Naive B cell (primary cell): Measurements from ENCODE around the gene NOL6. TPM values are rescaled to one million over a fixed set of nuclear protein-coding genes. Genes with fewer than 3 reads are reported as not detected.
A peak's percentile ranks its signal among the peaks of the same experiment; 100 is the strongest.

Source experiments
- ATAC-seq, 2 donors: fragments of 150-1000 bp; cut with Tn5 transposase; 2 replicates each; pipeline ENCODE4 v1.10.0; 2021; ENCODE audit warnings: low read depth in 2 of 2, mild to moderate bottlenecking in 2 of 2, moderate library complexity in 2 of 2
- DNase-seq: peaks from one replicate; pipeline ENCODE4 v3.0.0; 2022
- H3K27ac Mint-ChIP-seq, 6 donors: one replicate each; pipeline ENCODE4 v1.8.0; 2020 to 2022; ENCODE audit warnings: mild to moderate bottlenecking in 6 of 6, mixed read lengths in 6 of 6, moderate library complexity in 5 of 6, inconsistent platforms in 2 of 6
- H3K27me3 Mint-ChIP-seq, 3 donors: one replicate each; pipeline ENCODE4 v1.8.0; 2021 to 2022; ENCODE audit warnings: mixed read lengths in 3 of 3, mild to moderate bottlenecking in 1 of 3
- H3K36me3 Mint-ChIP-seq, 2 donors: one replicate each; pipeline ENCODE4 v1.8.0; 2020 to 2022; ENCODE audit warnings: mixed read lengths in 2 of 2, inconsistent platforms in 1 of 2, mild to moderate bottlenecking in 1 of 2
- H3K4me1 Mint-ChIP-seq, 3 donors: one replicate each; pipeline ENCODE4 v1.8.0; 2020 to 2022; ENCODE audit warnings: mixed read lengths in 3 of 3, inconsistent platforms in 1 of 3, mild to moderate bottlenecking in 1 of 3, moderate library complexity in 1 of 3
- H3K4me3 Mint-ChIP-seq, 8 donors: one replicate each; pipeline ENCODE4 v1.8.0; 2020 to 2022; ENCODE audit warnings: mild to moderate bottlenecking in 8 of 8, mixed read lengths in 8 of 8, moderate library complexity in 8 of 8, inconsistent platforms in 2 of 8
- H3K9me3 Mint-ChIP-seq, 7 donors: one replicate each; pipeline ENCODE4 v1.8.0; 2020 to 2022; ENCODE audit warnings: mixed read lengths in 7 of 7, mild to moderate bottlenecking in 5 of 7, inconsistent platforms in 2 of 7, moderate library complexity in 1 of 7
- polyA plus RNA-seq, 6 donors: library from polyadenylated mRNA; unstranded; fragments of 300-500 nt; fragmentation: Illumina TruSeq; gene quantifications; one replicate each; pipeline ENCODE4 v1.2.3, GENCODE V29; 2021; ENCODE audit warnings: low read depth in 6 of 6

Gene NOL6
- polyA plus RNA-seq, 6 donors from 2014 or later, result 5.7 to 23.9 (median 11.4) TPM

DNA sequence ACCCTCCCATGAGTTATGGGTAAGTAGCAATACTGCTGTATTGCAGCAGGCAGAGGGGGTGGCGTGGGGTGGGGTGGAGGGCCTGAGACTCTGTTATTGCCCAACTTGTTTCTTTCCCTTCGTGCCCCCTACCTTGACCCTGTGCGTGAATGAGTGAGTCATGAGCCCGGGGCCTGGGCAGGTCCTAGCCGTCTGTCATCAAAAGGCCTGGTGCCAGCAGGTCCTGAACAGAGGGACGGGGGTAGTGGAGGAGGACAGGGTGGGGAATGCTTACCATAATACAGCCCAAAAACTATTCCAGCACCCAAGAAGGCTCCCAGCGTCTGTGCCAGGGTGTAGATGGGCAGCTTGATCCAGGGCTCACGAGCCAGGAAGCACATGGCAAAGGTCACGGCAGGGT, 30.7 kb downstream of the NOL6 start:
- peak overlapping the region in 1 of 8 donors; percentile 17 for H3K4me3 Mint-ChIP-seq
- peaks cover 10 to 45% (median 22%) of the 10 kb centered on the region in 3 donors for H3K27me3 Mint-ChIP-seq
- DNase-seq (no peak), ATAC-seq (no peak)
- no peak overlapping the region for H3K27ac Mint-ChIP-seq
- H3K9me3 Mint-ChIP-seq, result no peaks in the 10 kb centered on the region
- H3K36me3 Mint-ChIP-seq, result no peaks in the 10 kb centered on the region
- peaks cover 15 to 21% (median 20%) of the 10 kb centered on the region in 3 donors for H3K4me1 Mint-ChIP-seq

DNA sequence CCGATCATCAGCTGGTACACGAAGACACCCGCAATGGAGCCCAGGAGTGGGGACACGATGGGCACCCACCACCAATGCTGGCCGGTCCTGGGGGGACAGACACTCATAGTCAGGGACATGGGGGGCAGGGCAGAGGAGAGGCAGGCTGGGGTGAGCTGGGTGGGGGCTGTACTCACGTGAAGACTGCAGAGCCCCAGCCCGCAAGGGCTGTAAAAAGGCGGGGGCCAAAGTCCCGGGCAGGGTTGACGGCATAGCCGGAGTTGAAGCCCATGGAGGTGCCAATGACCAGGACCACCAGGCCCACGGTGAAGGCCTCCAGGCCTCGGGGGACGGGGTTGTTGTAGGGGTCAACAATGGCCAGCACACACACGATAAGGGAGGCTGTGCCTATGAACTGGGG, 31.6 kb downstream of the NOL6 start:
- no peak for ATAC-seq
- Mint-ChIP-seq H3K4me1 (peaks cover 13 to 18% (median 17%) of the 10 kb centered on the region in 3 donors), H3K27ac (peak overlapping the region in 1 of 6 donors; percentile 36)

DNA sequence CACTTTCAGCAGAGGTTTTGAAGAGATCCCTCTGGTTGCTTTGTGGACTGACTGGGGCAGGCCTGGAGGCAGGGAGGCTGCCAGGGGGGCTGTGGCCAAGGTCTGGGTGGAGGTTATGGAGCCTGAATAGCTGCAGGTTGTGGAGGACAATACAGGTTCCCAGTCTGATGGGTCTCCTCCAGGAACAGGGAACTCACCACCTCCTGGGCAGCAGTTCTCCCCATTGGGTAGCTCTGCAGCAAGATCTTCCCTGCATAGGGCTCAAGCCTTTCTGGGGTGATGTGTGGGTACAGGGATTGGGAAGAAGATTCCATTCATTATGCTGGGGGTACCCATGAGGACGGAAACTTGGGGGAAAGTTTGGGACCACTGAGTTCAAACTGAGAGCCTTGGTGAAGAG, 33.1 kb downstream of the NOL6 start:
- Mint-ChIP-seq H3K27ac (no peak overlapping the region), H3K36me3 (no peaks in the 10 kb centered on the region), H3K4me3 (peak overlapping the region in 1 of 8 donors; percentile 30), H3K4me1 (peaks cover 4 to 6% (median 6%) of the 10 kb centered on the region in 3 donors), H3K9me3 (no peaks in the 10 kb centered on the region), H3K27me3 (peaks cover 9 to 28% (median 23%) of the 10 kb centered on the region in 3 donors)
- DNase-seq (no peak), ATAC-seq (no peak)

More for the DNA sequence above, 31.6 kb downstream of the NOL6 start:
- H3K9me3 Mint-ChIP-seq, result no peaks in the 10 kb centered on the region
- peaks cover 13 to 35% (median 19%) of the 10 kb centered on the region in 3 donors for H3K27me3 Mint-ChIP-seq
- no peak overlapping the region for H3K4me3 Mint-ChIP-seq
- DNase-seq, result no peak
- no peaks in the 10 kb centered on the region for H3K36me3 Mint-ChIP-seq

DNA sequence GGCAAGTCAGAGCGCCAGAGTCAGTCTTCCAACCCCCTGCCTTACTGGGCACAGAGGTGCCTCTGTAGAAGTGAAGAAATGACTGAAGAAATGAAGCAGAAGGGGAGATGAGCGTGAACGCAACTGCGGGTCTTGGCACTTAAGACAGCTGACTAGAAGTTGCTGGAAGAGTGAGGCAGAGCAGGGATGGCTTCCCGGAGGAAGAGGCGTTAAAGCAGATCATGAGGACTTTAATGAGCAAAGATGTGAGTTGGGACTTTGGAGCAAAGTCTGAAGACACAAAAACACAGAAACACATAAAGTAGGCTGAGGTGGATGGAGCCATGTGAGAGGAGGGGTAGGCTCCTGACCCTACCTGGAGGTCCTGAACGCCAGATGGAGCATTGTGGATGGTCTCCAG, 33.5 kb downstream of the NOL6 start:
- peaks cover 7 to 28% (median 24%) of the 10 kb centered on the region in 3 donors for H3K27me3 Mint-ChIP-seq
- no peaks in the 10 kb centered on the region for H3K36me3 Mint-ChIP-seq
- H3K27ac Mint-ChIP-seq, result no peak overlapping the region
- no peak for DNase-seq
- H3K4me3 Mint-ChIP-seq, result no peak overlapping the region
- H3K4me1 Mint-ChIP-seq, result peaks cover 4 to 6% (median 6%) of the 10 kb centered on the region in 3 donors
- no peak for ATAC-seq
- no peaks in the 10 kb centered on the region for H3K9me3 Mint-ChIP-seq

DNA sequence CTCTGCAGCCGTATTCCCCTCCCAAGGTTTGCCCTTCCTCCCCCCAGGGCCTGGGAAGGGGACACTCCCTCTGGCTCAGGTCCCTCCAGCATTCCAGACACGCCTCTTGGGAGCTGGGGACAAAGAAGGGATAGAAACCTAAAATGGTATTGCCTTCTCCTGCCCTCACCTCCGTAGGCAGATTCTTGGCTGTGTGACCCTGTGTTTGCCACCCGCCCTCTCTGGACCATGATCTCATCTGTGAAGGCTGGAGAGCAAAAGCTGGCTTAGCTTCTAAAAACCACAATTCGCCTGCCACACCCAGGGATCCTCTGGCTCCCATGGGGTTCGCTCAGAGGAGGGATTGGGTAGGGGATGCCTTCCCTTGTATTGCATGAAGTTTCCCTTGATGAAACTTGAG, 34.0 kb downstream of the NOL6 start:
- Mint-ChIP-seq H3K9me3 (no peaks in the 10 kb centered on the region), H3K4me3 (no peak overlapping the region), H3K36me3 (no peaks in the 10 kb centered on the region), H3K27me3 (peaks cover 4 to 32% (median 24%) of the 10 kb centered on the region in 3 donors), H3K27ac (no peak overlapping the region), H3K4me1 (peaks cover 4 to 6% (median 6%) of the 10 kb centered on the region in 3 donors)
- ATAC-seq (no peak), DNase-seq (no peak)

DNA sequence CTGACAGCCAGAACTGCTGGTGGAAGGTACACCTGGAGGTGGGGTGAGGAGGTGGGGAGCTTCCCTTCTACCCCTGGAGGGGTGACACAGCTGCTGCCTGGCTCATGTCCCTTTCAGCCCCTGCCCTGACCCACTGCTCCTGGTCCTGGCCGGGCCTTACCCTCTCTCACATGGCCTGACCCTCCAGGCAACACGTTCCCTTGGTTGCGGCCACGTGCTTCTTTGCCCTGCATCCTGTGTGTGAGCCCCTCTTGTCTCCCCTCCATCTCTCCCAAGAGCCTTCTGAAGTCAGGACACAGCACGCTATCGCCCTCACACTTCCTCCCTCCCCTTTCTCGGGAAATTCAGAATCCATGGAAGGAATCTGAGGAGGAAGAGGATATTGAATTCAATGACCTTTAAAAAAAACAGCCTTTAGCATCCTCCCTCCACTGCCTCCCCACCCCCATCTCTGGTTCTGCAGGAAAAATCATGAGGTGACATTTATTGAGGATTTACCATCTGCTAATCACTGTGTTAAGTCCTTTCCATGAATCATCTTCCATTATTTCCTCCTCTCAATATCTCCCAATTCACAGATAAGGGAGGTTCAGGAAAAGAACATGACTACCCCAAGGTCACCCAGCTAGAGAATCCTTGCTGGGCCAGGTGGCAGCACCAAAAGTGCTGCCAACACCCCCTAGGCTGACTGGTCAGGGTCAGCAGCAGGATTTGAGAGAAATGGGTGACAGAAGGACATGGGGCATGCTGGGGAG, 34.6 kb downstream of the NOL6 start:
- Mint-ChIP-seq H3K9me3 (no peaks in the 10 kb centered on the region), H3K27ac (no peak overlapping the region), H3K4me1 (peaks cover 4 to 6% (median 6%) of the 10 kb centered on the region in 3 donors), H3K27me3 (peaks cover 7 to 38% (median 30%) of the 10 kb centered on the region in 3 donors), H3K4me3 (no peak overlapping the region), H3K36me3 (no peaks in the 10 kb centered on the region)
- ATAC-seq, result no peak
- DNase-seq, result no peak

DNA sequence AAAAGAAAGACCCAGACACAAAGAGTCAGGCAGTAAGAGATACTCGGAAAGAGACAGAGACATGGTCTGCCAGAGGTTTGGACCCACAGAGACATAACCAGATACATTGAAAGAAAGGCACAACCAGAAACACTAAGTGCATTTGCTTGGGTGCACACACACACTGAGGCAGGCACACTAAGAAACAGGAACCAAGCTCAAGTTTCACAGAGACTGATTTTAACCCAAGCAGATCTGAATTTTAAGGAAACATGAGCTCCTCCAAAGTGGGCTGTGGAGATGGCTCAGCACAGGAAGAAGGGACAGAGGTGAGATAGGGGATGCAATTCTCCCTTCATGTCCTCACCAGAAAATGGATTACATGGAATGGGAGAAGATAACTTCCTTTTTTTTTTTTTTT, 35.8 kb downstream of the NOL6 start:
- Mint-ChIP-seq H3K4me1 (peaks cover 4 to 6% (median 6%) of the 10 kb centered on the region in 3 donors), H3K36me3 (no peaks in the 10 kb centered on the region), H3K9me3 (no peaks in the 10 kb centered on the region), H3K27me3 (peaks cover 9 to 40% (median 33%) of the 10 kb centered on the region in 3 donors), H3K27ac (peak overlapping the region in 1 of 6 donors; percentile 1), H3K4me3 (no peak overlapping the region)
- ATAC-seq, result peak; percentile 42 to 72
- DNase-seq, result no peak

DNA sequence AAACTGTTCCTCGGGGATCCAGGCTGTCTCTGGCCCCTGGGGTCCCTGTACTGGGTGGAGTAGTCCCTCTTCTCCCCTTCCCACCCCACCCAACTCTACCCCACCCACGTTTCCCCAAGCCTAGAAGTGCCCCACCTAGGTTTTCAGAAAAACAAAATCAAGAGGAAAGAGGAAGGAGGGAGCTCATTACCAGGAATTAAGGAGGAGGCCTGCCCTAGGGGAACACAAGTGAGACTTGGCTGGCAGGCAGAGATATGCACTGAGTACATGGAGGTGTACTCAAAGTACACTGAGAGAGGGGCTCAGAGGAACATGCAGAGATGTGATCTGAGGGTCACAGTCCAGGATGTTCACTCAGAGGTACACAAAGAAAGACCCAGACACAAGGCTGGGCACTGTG, 36.5 kb downstream of the NOL6 start:
- DNase-seq (no peak), ATAC-seq (no peak)
- no peak overlapping the region for H3K27ac Mint-ChIP-seq
- peaks cover 9 to 40% (median 33%) of the 10 kb centered on the region in 3 donors for H3K27me3 Mint-ChIP-seq
- no peaks in the 10 kb centered on the region for H3K9me3 Mint-ChIP-seq
- peaks cover 4 to 6% (median 6%) of the 10 kb centered on the region in 3 donors for H3K4me1 Mint-ChIP-seq
- no peaks in the 10 kb centered on the region for H3K36me3 Mint-ChIP-seq
- no peak overlapping the region for H3K4me3 Mint-ChIP-seq

DNA sequence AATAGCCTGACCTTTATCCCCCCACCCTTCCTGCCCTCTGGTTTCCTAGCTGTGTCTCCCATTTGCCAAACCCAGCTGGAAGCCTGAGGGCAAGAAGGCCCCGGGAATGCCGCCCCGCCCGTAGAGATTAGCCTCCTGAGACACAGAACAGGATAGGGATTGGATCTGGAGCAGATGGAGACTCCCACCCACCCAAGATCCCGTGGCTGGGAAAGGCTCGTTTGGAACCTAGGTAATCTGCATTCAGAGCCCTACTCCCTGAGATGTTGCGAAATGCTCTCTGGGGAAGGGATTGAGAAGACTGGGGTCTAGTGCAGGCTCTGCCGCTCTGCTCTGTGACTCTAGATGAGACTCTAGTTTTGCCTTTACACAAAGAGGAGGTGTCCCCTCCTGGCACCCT, 37.3 kb downstream of the NOL6 start:
- Mint-ChIP-seq H3K4me1 (peaks cover 4 to 6% (median 6%) of the 10 kb centered on the region in 3 donors), H3K36me3 (no peaks in the 10 kb centered on the region), H3K27me3 (peaks cover 9 to 36% (median 33%) of the 10 kb centered on the region in 3 donors), H3K27ac (no peak overlapping the region), H3K9me3 (no peaks in the 10 kb centered on the region), H3K4me3 (peak overlapping the region in 1 of 8 donors; percentile 10)
- ATAC-seq (no peak), DNase-seq (no peak)

DNA sequence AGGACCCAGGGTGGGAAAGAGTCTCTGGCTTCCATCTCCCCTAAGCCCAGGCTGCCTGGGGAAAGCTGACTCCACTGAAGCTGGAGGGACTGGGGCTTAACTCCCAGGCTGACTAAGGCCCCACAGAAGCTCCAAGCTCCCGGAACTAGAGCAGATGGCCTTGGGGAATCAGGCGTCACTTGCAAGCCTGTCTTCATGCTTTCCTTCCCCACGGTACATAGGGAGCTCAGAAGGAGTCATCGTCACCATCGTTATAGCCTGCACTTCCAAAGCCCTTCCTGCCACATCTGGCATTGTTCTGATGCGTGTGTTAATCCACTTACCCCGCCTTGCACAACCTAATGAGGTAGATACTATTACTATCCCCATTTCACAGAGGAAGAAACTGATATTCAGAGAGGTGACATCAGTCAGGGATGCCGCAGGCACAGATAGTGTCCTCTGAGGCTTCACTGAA, 37.9 kb downstream of the NOL6 start:
- Mint-ChIP-seq H3K27ac (peak overlapping the region in 1 of 6 donors; percentile 90), H3K36me3 (no peaks in the 10 kb centered on the region), H3K4me3 (no peak overlapping the region), H3K27me3 (peaks cover 9 to 34% (median 33%) of the 10 kb centered on the region in 3 donors), H3K4me1 (peaks cover 4 to 6% (median 6%) of the 10 kb centered on the region in 3 donors), H3K9me3 (no peaks in the 10 kb centered on the region)
- DNase-seq, result no peak
- ATAC-seq, result no peak

DNA sequence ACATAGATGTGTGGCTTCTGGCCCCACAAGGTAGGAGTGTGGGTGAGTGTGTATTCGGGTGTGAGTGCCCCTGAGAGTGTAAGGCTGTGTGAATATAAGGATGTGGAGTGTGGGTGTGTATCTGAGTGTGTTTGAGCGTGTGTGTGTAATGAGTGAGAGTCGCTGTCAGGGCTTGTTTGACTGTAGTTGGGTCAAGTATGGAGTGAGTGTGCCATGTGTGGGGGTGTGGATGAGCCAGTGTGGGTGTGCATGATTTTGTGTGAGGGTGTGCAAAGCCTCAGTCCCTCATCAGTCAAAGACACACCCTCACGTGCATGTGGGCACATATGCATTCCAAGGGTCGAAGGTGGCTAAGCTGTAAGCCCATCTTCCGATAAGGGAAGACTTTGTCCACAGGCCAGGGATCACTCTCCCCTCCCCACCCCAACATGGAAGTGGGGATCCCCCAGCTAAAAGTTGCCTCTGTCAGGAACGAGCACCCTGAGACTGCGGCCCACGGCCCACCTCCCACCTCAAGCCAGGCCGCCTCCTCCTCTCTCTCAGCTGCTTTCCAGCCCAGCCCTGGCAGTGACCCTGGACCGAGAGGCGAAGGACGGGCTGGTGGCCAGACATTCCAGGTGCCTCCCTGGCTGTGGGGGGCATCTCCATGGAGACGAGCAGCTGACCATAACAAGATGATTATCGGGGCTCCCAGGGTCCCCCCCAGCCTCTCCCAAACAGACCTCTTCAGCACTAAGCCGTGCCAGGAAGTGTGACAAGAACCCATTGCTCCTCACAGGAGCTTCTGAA, 39.2 kb downstream of the NOL6 start:
- H3K9me3 Mint-ChIP-seq, result no peaks in the 10 kb centered on the region
- peaks cover 9 to 24% (median 21%) of the 10 kb centered on the region in 3 donors for H3K27me3 Mint-ChIP-seq
- no peak for DNase-seq
- H3K4me1 Mint-ChIP-seq, result peaks cover 4 to 6% (median 6%) of the 10 kb centered on the region in 3 donors
- peak overlapping the region in 1 of 6 donors; percentile 54 for H3K27ac Mint-ChIP-seq
- H3K4me3 Mint-ChIP-seq, result no peak overlapping the region
- H3K36me3 Mint-ChIP-seq, result no peaks in the 10 kb centered on the region
- ATAC-seq, result no peak

DNA sequence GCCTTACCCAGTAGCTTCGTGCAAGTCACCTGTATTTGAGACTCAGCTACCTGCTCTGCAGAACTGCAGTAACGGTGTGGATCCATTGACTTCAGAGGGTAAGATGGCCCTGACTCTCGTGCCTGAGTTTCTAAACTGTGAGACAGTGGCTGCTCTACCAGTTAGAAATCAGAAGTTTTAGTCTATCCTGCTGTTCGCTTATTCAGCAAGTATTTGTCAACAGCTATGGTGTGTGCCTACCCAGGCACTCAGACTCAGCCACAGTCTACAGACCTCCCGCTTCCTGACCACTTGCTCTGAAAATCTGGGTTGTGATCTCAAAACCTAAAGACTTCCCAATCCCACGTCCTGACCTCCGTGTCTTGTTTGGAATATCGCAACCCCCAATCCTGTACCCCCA, 39.9 kb downstream of the NOL6 start:
- no peak for DNase-seq
- H3K9me3 Mint-ChIP-seq, result no peaks in the 10 kb centered on the region
- no peaks in the 10 kb centered on the region for H3K36me3 Mint-ChIP-seq
- H3K4me1 Mint-ChIP-seq, result peaks cover 4 to 6% (median 4%) of the 10 kb centered on the region in 3 donors
- H3K27me3 Mint-ChIP-seq, result peaks cover 9 to 18% (median 16%) of the 10 kb centered on the region in 3 donors
- no peak overlapping the region for H3K27ac Mint-ChIP-seq
- no peak for ATAC-seq
- H3K4me3 Mint-ChIP-seq, result no peak overlapping the region

DNA sequence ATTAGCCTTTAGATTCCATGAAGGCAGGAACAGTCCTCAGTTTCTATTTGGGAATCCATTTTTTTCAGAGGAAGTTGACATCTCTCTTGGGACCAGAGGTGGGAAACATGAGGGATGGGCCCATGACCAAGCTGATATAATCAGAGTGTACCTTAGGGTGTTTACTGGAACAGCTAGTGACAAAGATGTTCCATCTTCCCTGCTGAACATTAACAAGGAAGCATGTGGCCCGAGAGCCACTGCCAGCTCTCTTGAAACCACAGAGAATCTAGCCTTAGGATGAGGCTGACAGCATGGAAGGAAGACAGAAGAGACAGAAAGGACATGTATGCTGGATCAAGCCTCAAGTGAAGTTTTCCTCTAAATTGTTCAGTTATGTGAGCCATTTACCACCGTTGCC, 42.3 kb downstream of the NOL6 start:
- no peak for DNase-seq
- H3K4me1 Mint-ChIP-seq, result no peaks in the 10 kb centered on the region
- no peaks in the 10 kb centered on the region for H3K9me3 Mint-ChIP-seq
- peak overlapping the region in 1 of 8 donors; percentile 61 for H3K4me3 Mint-ChIP-seq
- H3K27me3 Mint-ChIP-seq, result peaks cover 5 to 18% (median 16%) of the 10 kb centered on the region in 3 donors
- ATAC-seq, result no peak
- H3K36me3 Mint-ChIP-seq, result no peaks in the 10 kb centered on the region
- H3K27ac Mint-ChIP-seq, result no peak overlapping the region
